ENCODE results near the gene CCDC191. TPM values are rescaled to one million over a fixed set of nuclear protein-coding genes. Genes with fewer than 3 reads are reported as not detected.

CCDC191 gene
- total RNA-seq, 1 donor from 2014 or later = 1.6 TPM

GRCh38 chr3:114011059-114011797 lies 45.1 kb downstream of the CCDC191 start:
- H3K4me3 ChIP-seq (ENCODE audit: low read depth, low read length) = no peak overlapping the region
- DNase-seq (ENCODE audit: low read depth) (no peak), FAIRE-seq (no peak)
- TF ChIP-seq CTCF (IDR thresholded peaks at IDR 0.05; ENCODE audit: insufficient read depth, low read length, severe bottlenecking) = no peak
- no peaks in the 10 kb centered on the region for H3K36me3 ChIP-seq (ENCODE audit: control insufficient read depth, insufficient read depth, low read length)
- no peaks in the 10 kb centered on the region for H3K27me3 ChIP-seq (ENCODE audit: control insufficient read depth, insufficient read depth, low read length)

- DNase-seq (ENCODE audit: low read depth) (no peak), FAIRE-seq (no peak)
- Histone ChIP-seq H3K36me3 (ENCODE audit: control insufficient read depth, insufficient read depth, low read length) (no peaks in the 10 kb centered on the region), H3K4me3 (ENCODE audit: low read depth, low read length) (no peak overlapping the region), H3K27me3 (ENCODE audit: control insufficient read depth, insufficient read depth, low read length) (no peaks in the 10 kb centered on the region)
- TF ChIP-seq CTCF (IDR thresholded peaks at IDR 0.05; ENCODE audit: insufficient read depth, low read length, severe bottlenecking) = no peak
These were observed 50.8 kb downstream of the CCDC191 start for GRCh38 chr3:114005481-114005880.

- no peak for DNase-seq (ENCODE audit: low read depth)
- no peak for FAIRE-seq
- Histone ChIP-seq H3K36me3 (ENCODE audit: control insufficient read depth, insufficient read depth, low read length) (no peaks in the 10 kb centered on the region), H3K27me3 (ENCODE audit: control insufficient read depth, insufficient read depth, low read length) (no peaks in the 10 kb centered on the region), H3K4me3 (ENCODE audit: low read depth, low read length) (no peak overlapping the region)
- no peak for TF ChIP-seq CTCF (IDR thresholded peaks at IDR 0.05; ENCODE audit: insufficient read depth, low read length, severe bottlenecking)
These were observed 70.8 kb downstream of the CCDC191 start for GRCh38 chr3:113985541-113985940.

GRCh38 chr3:113983544-113983943 lies 72.8 kb downstream of the CCDC191 start:
- Histone ChIP-seq H3K4me3 (ENCODE audit: low read depth, low read length) (no peak overlapping the region), H3K27me3 (ENCODE audit: control insufficient read depth, insufficient read depth, low read length) (no peaks in the 10 kb centered on the region), H3K36me3 (ENCODE audit: control insufficient read depth, insufficient read depth, low read length) (no peaks in the 10 kb centered on the region)
- TF ChIP-seq CTCF (IDR thresholded peaks at IDR 0.05; ENCODE audit: insufficient read depth, low read length, severe bottlenecking) = no peak
- FAIRE-seq (no peak), DNase-seq (ENCODE audit: low read depth) (no peak)

GRCh38 chr3:113981803-113982202 lies 74.5 kb downstream of the CCDC191 start:
- DNase-seq (ENCODE audit: low read depth) = no peak
- no peak for FAIRE-seq
- H3K27me3 ChIP-seq (ENCODE audit: control insufficient read depth, insufficient read depth, low read length) = no peaks in the 10 kb centered on the region
- no peak for TF ChIP-seq CTCF (IDR thresholded peaks at IDR 0.05; ENCODE audit: insufficient read depth, low read length, severe bottlenecking)
- no peaks in the 10 kb centered on the region for H3K36me3 ChIP-seq (ENCODE audit: control insufficient read depth, insufficient read depth, low read length)
- H3K4me3 ChIP-seq (ENCODE audit: low read depth, low read length) = no peak overlapping the region

- no peaks in the 10 kb centered on the region for H3K27me3 ChIP-seq (ENCODE audit: control insufficient read depth, insufficient read depth, low read length)
- FAIRE-seq (no peak), DNase-seq (ENCODE audit: low read depth) (no peak)
- no peaks in the 10 kb centered on the region for H3K36me3 ChIP-seq (ENCODE audit: control insufficient read depth, insufficient read depth, low read length)
- H3K4me3 ChIP-seq (ENCODE audit: low read depth, low read length) = no peak overlapping the region
- no peak for TF ChIP-seq CTCF (IDR thresholded peaks at IDR 0.05; ENCODE audit: insufficient read depth, low read length, severe bottlenecking)
These were observed 76.4 kb downstream of the CCDC191 start for GRCh38 chr3:113979916-113980315.
